Measurements from ENCODE around the gene ZCCHC14. TPM values are rescaled to one million over a fixed set of nuclear protein-coding genes. Genes with fewer than 3 reads are reported as not detected.

The ZCCHC14 gene
- total RNA-seq, 1 donor from 2014 or later = 28.4 TPM

- ATAC-seq (peak; percentile 95), DNase-seq (ENCODE audit: low spot score) (peak; percentile 86)
- intact Hi-C loops (cut with DNase I) = no loop called here
These were observed 28.0 kb downstream of the ZCCHC14 start for GRCh38 chr16:87464691-87465300.

- DNase-seq (ENCODE audit: low spot score) (peak; percentile 61), ATAC-seq (peak; percentile 65)
These were observed 28.8 kb downstream of the ZCCHC14 start for GRCh38 chr16:87463722-87464690.

GRCh38 chr16:87461466-87461991 is 31.3 kb downstream of the ZCCHC14 start:
- intact Hi-C loops (cut with DNase I) = no loop called here
- ATAC-seq = no peak

More at GRCh38 chr16:87463722-87464690, 28.8 kb downstream of the ZCCHC14 start:
- intact Hi-C loops (cut with DNase I) = no loop called here

GRCh38 chr16:87460936-87461335 is 31.9 kb downstream of the ZCCHC14 start:
- intact Hi-C loops (cut with DNase I) = no loop called here
- ATAC-seq = no peak
- DNase-seq (ENCODE audit: low spot score) = no peak

More at GRCh38 chr16:87461466-87461991, 31.3 kb downstream of the ZCCHC14 start:
- DNase-seq (ENCODE audit: low spot score) = no peak

GRCh38 chr16:87459833-87460232 is 33.0 kb downstream of the ZCCHC14 start:
- intact Hi-C loops (cut with DNase I) = no loop called here
- ATAC-seq (no peak), DNase-seq (ENCODE audit: low spot score) (no peak)

GRCh38 chr16:87459027-87459426 is 33.8 kb downstream of the ZCCHC14 start:
- ATAC-seq (no peak), DNase-seq (ENCODE audit: low spot score) (no peak)
- intact Hi-C loops (cut with DNase I) = no loop called here

- ATAC-seq = no peak
- no peak for DNase-seq (ENCODE audit: low spot score)
- intact Hi-C loops (cut with DNase I) = no loop called here
These were observed 34.4 kb downstream of the ZCCHC14 start for GRCh38 chr16:87458424-87458915.

- intact Hi-C loops (cut with DNase I) = no loop called here
- peak; percentile 42 for ATAC-seq
- DNase-seq (ENCODE audit: low spot score) = no peak
These were observed 35.0 kb downstream of the ZCCHC14 start for GRCh38 chr16:87457709-87458423.

- ATAC-seq (no peak), DNase-seq (ENCODE audit: low spot score) (no peak)
- intact Hi-C loops (cut with DNase I) = no loop called here
These were observed 35.7 kb downstream of the ZCCHC14 start for GRCh38 chr16:87457061-87457611.

GRCh38 chr16:87454391-87454790 is 38.4 kb downstream of the ZCCHC14 start:
- intact Hi-C loops (cut with DNase I) = no loop called here
- no peak for DNase-seq (ENCODE audit: low spot score)

GRCh38 chr16:87453326-87453725 is 39.5 kb downstream of the ZCCHC14 start:
- DNase-seq (ENCODE audit: low spot score) (no peak), ATAC-seq (no peak)
- intact Hi-C loops (cut with DNase I) = no loop called here

More at GRCh38 chr16:87454391-87454790, 38.4 kb downstream of the ZCCHC14 start:
- no peak for ATAC-seq

GRCh38 chr16:87451563-87452210 is 41.1 kb downstream of the ZCCHC14 start:
- intact Hi-C loops (cut with DNase I) = no loop called here
- DNase-seq (ENCODE audit: low spot score) (no peak), ATAC-seq (peak; percentile 20)

GRCh38 chr16:87448866-87449265 is 44.0 kb downstream of the ZCCHC14 start:
- ATAC-seq (no peak), DNase-seq (ENCODE audit: low spot score) (no peak)
- intact Hi-C loops (cut with DNase I) = no loop called here

- ATAC-seq (no peak), DNase-seq (ENCODE audit: low spot score) (no peak)
- intact Hi-C loops (cut with DNase I) = no loop called here
These were observed 45.5 kb downstream of the ZCCHC14 start for GRCh38 chr16:87447323-87447722.

GRCh38 chr16:87446479-87446878 is 46.3 kb downstream of the ZCCHC14 start:
- no peak for ATAC-seq
- intact Hi-C loops (cut with DNase I) = no loop called here

GRCh38 chr16:87445486-87445885 is 47.3 kb downstream of the ZCCHC14 start:
- no peak for ATAC-seq
- DNase-seq (ENCODE audit: low spot score) = no peak
- intact Hi-C loops (cut with DNase I) = no loop called here

More at GRCh38 chr16:87446479-87446878, 46.3 kb downstream of the ZCCHC14 start:
- no peak for DNase-seq (ENCODE audit: low spot score)

GRCh38 chr16:87443964-87444363 is 48.9 kb downstream of the ZCCHC14 start:
- ATAC-seq (no peak), DNase-seq (ENCODE audit: low spot score) (no peak)
- intact Hi-C loops (cut with DNase I) = no loop called here

- ATAC-seq = no peak
- intact Hi-C loops (cut with DNase I) = no loop called here
- no peak for DNase-seq (ENCODE audit: low spot score)
These were observed 49.8 kb downstream of the ZCCHC14 start for GRCh38 chr16:87443016-87443415.
